ENCODE data around the gene TBXAS1. TPM values are rescaled to one million over a fixed set of nuclear protein-coding genes. Genes with fewer than 3 reads are reported as not detected.

The TBXAS1 gene
- total RNA-seq, 1 experiment from 2014 or later = 2.2 TPM

GRCh38 chr7:139931190-139931934 lies 102.3 kb downstream of the TBXAS1 start:
- DNase-seq = no peak
- H4K20me1 ChIP-seq (ENCODE audit: insufficient read depth) = no peaks in the 10 kb centered on the region
- H3K4me1 ChIP-seq (replicated peaks; ENCODE audit: insufficient read depth) = no peaks in the 10 kb centered on the region
- no peaks in the 10 kb centered on the region for H3K27me3 ChIP-seq (ENCODE audit: insufficient read depth, low read depth)
- H3K4me2 ChIP-seq = no peak overlapping the region
- intact Hi-C loops (cut with micrococcal nuclease; ENCODE audit: unreplicated experiment) = no loop called here
- H3K36me3 ChIP-seq (ENCODE audit: low read depth) = no peaks in the 10 kb centered on the region
- ChIA-PET POLR2A (ENCODE audit: unreplicated experiment) (no interaction called here), CTCF (no interaction called here)
- H2AFZ ChIP-seq = no peak overlapping the region
- no peaks in the 10 kb centered on the region for H3K79me2 ChIP-seq (ENCODE audit: low read depth)
- no peak overlapping the region for H3K27ac ChIP-seq
- H3K9me3 ChIP-seq (ENCODE audit: insufficient read depth, low read depth) = no peaks in the 10 kb centered on the region
- no TSS peak for BruUV-seq (replicated peaks)
- H3F3A ChIP-seq (ENCODE audit: insufficient read depth, low read depth) = no peaks in the 10 kb centered on the region
- H3K4me3 ChIP-seq = no peak overlapping the region
- TF ChIP-seq CTCF (conservative IDR thresholded peaks at IDR 0.05) (no peak), EZH2 (IDR thresholded peaks at IDR 0.05; ENCODE audit: low read depth) (no peak)
- no peaks in the 10 kb centered on the region for H3K9me2 ChIP-seq (ENCODE audit: insufficient read depth)

- no peaks in the 10 kb centered on the region for H3K79me2 ChIP-seq (ENCODE audit: low read depth)
- no peaks in the 10 kb centered on the region for H3K9me3 ChIP-seq (ENCODE audit: insufficient read depth, low read depth)
- H3K4me3 ChIP-seq = no peak overlapping the region
- no peak for DNase-seq
- H3K27ac ChIP-seq = no peak overlapping the region
- H4K20me1 ChIP-seq (ENCODE audit: insufficient read depth) = no peaks in the 10 kb centered on the region
- no peaks in the 10 kb centered on the region for H3K27me3 ChIP-seq (ENCODE audit: insufficient read depth, low read depth)
- ChIA-PET POLR2A (ENCODE audit: unreplicated experiment) (interaction anchor here (0.6 kb wide), 1 partner anchor 21 kb away, joined by 5 read pairs; no protein-coding TSS in a partner anchor), CTCF (interaction anchor here (0.6 kb wide), 1 partner anchor 8 kb away, joined by 5 read pairs; no protein-coding TSS in a partner anchor)
- no peak overlapping the region for H2AFZ ChIP-seq
- no TSS peak for BruUV-seq (replicated peaks)
- H3K4me2 ChIP-seq = no peak overlapping the region
- no peaks in the 10 kb centered on the region for H3K4me1 ChIP-seq (replicated peaks; ENCODE audit: insufficient read depth)
- no peaks in the 10 kb centered on the region for H3F3A ChIP-seq (ENCODE audit: insufficient read depth, low read depth)
- no peaks in the 10 kb centered on the region for H3K9me2 ChIP-seq (ENCODE audit: insufficient read depth)
- TF ChIP-seq CTCF (conservative IDR thresholded peaks at IDR 0.05) (no peak), EZH2 (IDR thresholded peaks at IDR 0.05; ENCODE audit: low read depth) (no peak)
- no peaks in the 10 kb centered on the region for H3K36me3 ChIP-seq (ENCODE audit: low read depth)
- intact Hi-C loops (cut with micrococcal nuclease; ENCODE audit: unreplicated experiment) = no loop called here
These were observed 103.5 kb downstream of the TBXAS1 start for GRCh38 chr7:139932531-139932930.

- Histone ChIP-seq H3K4me3 (no peak overlapping the region), H2AFZ (no peak overlapping the region), H3K9me2 (ENCODE audit: insufficient read depth) (no peaks in the 10 kb centered on the region), H3K79me2 (ENCODE audit: low read depth) (no peaks in the 10 kb centered on the region), H3K36me3 (ENCODE audit: low read depth) (no peaks in the 10 kb centered on the region), H4K20me1 (ENCODE audit: insufficient read depth) (no peaks in the 10 kb centered on the region), H3K4me1 (replicated peaks; ENCODE audit: insufficient read depth) (no peaks in the 10 kb centered on the region), H3K27ac (no peak overlapping the region), H3K4me2 (no peak overlapping the region), H3K9me3 (ENCODE audit: insufficient read depth, low read depth) (no peaks in the 10 kb centered on the region), H3F3A (ENCODE audit: insufficient read depth, low read depth) (no peaks in the 10 kb centered on the region), H3K27me3 (ENCODE audit: insufficient read depth, low read depth) (no peaks in the 10 kb centered on the region; the same call in 1 of the 2 replicates)
- no TSS peak for BruUV-seq (replicated peaks)
- ChIA-PET POLR2A (ENCODE audit: unreplicated experiment) (no interaction called here), CTCF (no interaction called here)
- no peak for TF ChIP-seq CTCF (conservative IDR thresholded peaks at IDR 0.05)
- no peak for TF ChIP-seq EZH2 (IDR thresholded peaks at IDR 0.05; ENCODE audit: low read depth)
- intact Hi-C loops (cut with micrococcal nuclease; ENCODE audit: unreplicated experiment) = no loop called here
- no peak for DNase-seq
These were observed 107.8 kb downstream of the TBXAS1 start for GRCh38 chr7:139936760-139937310.
